Measurements from ENCODE around the gene NHLH1.
A peak's percentile ranks its signal among the peaks of the same experiment; 100 is the strongest.

The NHLH1 gene

GRCh38 chr1:160363951-160364735 lies 2.7 kb upstream of the NHLH1 start:
- H3K27me3 Mint-ChIP-seq (ENCODE audit: low read depth) = peaks cover 2% of the 10 kb centered on the region
- H3K4me1 Mint-ChIP-seq (ENCODE audit: low read depth) = peaks cover 9% of the 10 kb centered on the region
- H3K4me3 Mint-ChIP-seq = no peak overlapping the region
- no peaks in the 10 kb centered on the region for H3K9me3 Mint-ChIP-seq
- DNase-seq (ENCODE audit: low spot score) = no peak
- H3K27ac Mint-ChIP-seq = no peak overlapping the region
- peaks cover 7% of the 10 kb centered on the region for H3K36me3 Mint-ChIP-seq (ENCODE audit: low read depth)

- no peak for DNase-seq (ENCODE audit: low spot score)
- Mint-ChIP-seq H3K27me3 (ENCODE audit: low read depth) (peaks cover 5% of the 10 kb centered on the region), H3K4me1 (ENCODE audit: low read depth) (peaks cover 9% of the 10 kb centered on the region), H3K27ac (no peak overlapping the region), H3K4me3 (no peak overlapping the region), H3K9me3 (no peaks in the 10 kb centered on the region), H3K36me3 (ENCODE audit: low read depth) (peaks cover 4% of the 10 kb centered on the region)
These were observed 1.5 kb upstream of the NHLH1 start for GRCh38 chr1:160365325-160365724.

- Mint-ChIP-seq H3K9me3 (no peaks in the 10 kb centered on the region), H3K27me3 (ENCODE audit: low read depth) (peaks cover 5% of the 10 kb centered on the region), H3K27ac (no peak overlapping the region)
These were observed 637 bp downstream of the NHLH1 start for GRCh38 chr1:160367516-160367900.

GRCh38 chr1:160367934-160368923 lies 1.4 kb downstream of the NHLH1 start:
- peaks cover 9% of the 10 kb centered on the region for H3K4me1 Mint-ChIP-seq (ENCODE audit: low read depth)
- no peaks in the 10 kb centered on the region for H3K36me3 Mint-ChIP-seq (ENCODE audit: low read depth)
- no peak overlapping the region for H3K27ac Mint-ChIP-seq
- no peaks in the 10 kb centered on the region for H3K9me3 Mint-ChIP-seq
- DNase-seq (ENCODE audit: low spot score) = no peak
- H3K4me3 Mint-ChIP-seq = no peak overlapping the region
- peaks cover 5% of the 10 kb centered on the region for H3K27me3 Mint-ChIP-seq (ENCODE audit: low read depth)

More at GRCh38 chr1:160367516-160367900, 637 bp downstream of the NHLH1 start:
- Mint-ChIP-seq H3K36me3 (ENCODE audit: low read depth) (no peaks in the 10 kb centered on the region), H3K4me3 (no peak overlapping the region), H3K4me1 (ENCODE audit: low read depth) (peaks cover 9% of the 10 kb centered on the region)
- DNase-seq (ENCODE audit: low spot score) = no peak

- Mint-ChIP-seq H3K36me3 (ENCODE audit: low read depth) (no peaks in the 10 kb centered on the region), H3K4me3 (no peak overlapping the region), H3K4me1 (ENCODE audit: low read depth) (peaks cover 9% of the 10 kb centered on the region), H3K27me3 (ENCODE audit: low read depth) (peaks cover 5% of the 10 kb centered on the region), H3K27ac (no peak overlapping the region), H3K9me3 (no peaks in the 10 kb centered on the region)
- no peak for DNase-seq (ENCODE audit: low spot score)
These were observed 2.2 kb downstream of the NHLH1 start for GRCh38 chr1:160369087-160369486.

- Mint-ChIP-seq H3K27me3 (ENCODE audit: low read depth) (peaks cover 5% of the 10 kb centered on the region), H3K36me3 (ENCODE audit: low read depth) (no peaks in the 10 kb centered on the region), H3K4me3 (no peak overlapping the region), H3K27ac (no peak overlapping the region), H3K4me1 (ENCODE audit: low read depth) (peaks cover 12% of the 10 kb centered on the region), H3K9me3 (no peaks in the 10 kb centered on the region)
- no peak for DNase-seq (ENCODE audit: low spot score)
These were observed 3.9 kb downstream of the NHLH1 start for GRCh38 chr1:160370561-160371345.

GRCh38 chr1:160371346-160371631 lies 4.4 kb downstream of the NHLH1 start:
- peaks cover 18% of the 10 kb centered on the region for H3K4me1 Mint-ChIP-seq (ENCODE audit: low read depth)

GRCh38 chr1:160371756-160372155 lies 4.9 kb downstream of the NHLH1 start:
- Mint-ChIP-seq H3K36me3 (ENCODE audit: low read depth) (no peaks in the 10 kb centered on the region), H3K9me3 (no peaks in the 10 kb centered on the region), H3K27me3 (ENCODE audit: low read depth) (peaks cover 5% of the 10 kb centered on the region), H3K27ac (no peak overlapping the region), H3K4me1 (ENCODE audit: low read depth) (peaks cover 21% of the 10 kb centered on the region), H3K4me3 (no peak overlapping the region)
- DNase-seq (ENCODE audit: low spot score) = no peak

More at GRCh38 chr1:160371346-160371631, 4.4 kb downstream of the NHLH1 start:
- H3K27ac Mint-ChIP-seq = no peak overlapping the region
- H3K36me3 Mint-ChIP-seq (ENCODE audit: low read depth) = no peaks in the 10 kb centered on the region
- DNase-seq (ENCODE audit: low spot score) = no peak
- H3K4me3 Mint-ChIP-seq = no peak overlapping the region
- no peaks in the 10 kb centered on the region for H3K9me3 Mint-ChIP-seq
- H3K27me3 Mint-ChIP-seq (ENCODE audit: low read depth) = peaks cover 5% of the 10 kb centered on the region

- Mint-ChIP-seq H3K36me3 (ENCODE audit: low read depth) (no peaks in the 10 kb centered on the region), H3K4me1 (ENCODE audit: low read depth) (peaks cover 14% of the 10 kb centered on the region), H3K27me3 (ENCODE audit: low read depth) (peaks cover 6% of the 10 kb centered on the region), H3K27ac (no peak overlapping the region), H3K9me3 (no peaks in the 10 kb centered on the region), H3K4me3 (no peak overlapping the region)
- no peak for DNase-seq (ENCODE audit: low spot score)
These were observed 6.8 kb downstream of the NHLH1 start for GRCh38 chr1:160373696-160374095.

GRCh38 chr1:160374306-160375110 lies 7.6 kb downstream of the NHLH1 start:
- Mint-ChIP-seq H3K27ac (no peak overlapping the region), H3K4me1 (ENCODE audit: low read depth) (peaks cover 14% of the 10 kb centered on the region), H3K9me3 (no peaks in the 10 kb centered on the region)

GRCh38 chr1:160375788-160376524 lies 9.1 kb downstream of the NHLH1 start:
- Mint-ChIP-seq H3K27ac (peak overlapping the region; percentile 64), H3K27me3 (ENCODE audit: low read depth) (peaks cover 10% of the 10 kb centered on the region), H3K36me3 (ENCODE audit: low read depth) (no peaks in the 10 kb centered on the region), H3K4me1 (ENCODE audit: low read depth) (peaks cover 14% of the 10 kb centered on the region), H3K9me3 (no peaks in the 10 kb centered on the region), H3K4me3 (peak overlapping the region; percentile 27)
- DNase-seq (ENCODE audit: low spot score) = peak; percentile 30

More at GRCh38 chr1:160374306-160375110, 7.6 kb downstream of the NHLH1 start:
- no peak for DNase-seq (ENCODE audit: low spot score)
- Mint-ChIP-seq H3K4me3 (no peak overlapping the region), H3K27me3 (ENCODE audit: low read depth) (peaks cover 10% of the 10 kb centered on the region), H3K36me3 (ENCODE audit: low read depth) (no peaks in the 10 kb centered on the region)

- peaks cover 10% of the 10 kb centered on the region for H3K27me3 Mint-ChIP-seq (ENCODE audit: low read depth)
- H3K27ac Mint-ChIP-seq = no peak overlapping the region
- peak; percentile 27 for DNase-seq (ENCODE audit: low spot score)
- H3K4me3 Mint-ChIP-seq = peak overlapping the region; percentile 27
- no peaks in the 10 kb centered on the region for H3K36me3 Mint-ChIP-seq (ENCODE audit: low read depth)
- peaks cover 14% of the 10 kb centered on the region for H3K4me1 Mint-ChIP-seq (ENCODE audit: low read depth)
- H3K9me3 Mint-ChIP-seq = no peaks in the 10 kb centered on the region
These were observed 9.8 kb downstream of the NHLH1 start for GRCh38 chr1:160376525-160377131.

Data from T-helper 2 cell treated with Interferon-gamma antibody and Interleukin-4, amounts not matched to agents 5 μg/mL and 100 μg/mL, for 36 hours (primary cell).